Renal cortex interstitium (tissue), 11 donors: ENCODE data around the gene CCL20. TPM values are rescaled to one million over a fixed set of nuclear protein-coding genes. Genes with fewer than 3 reads are reported as not detected.
"Not testable (repeated sequence)": the region's sequence is repeated elsewhere in the genome, so short reads cannot be mapped to it uniquely, and the experiment has no call there.

Experiments
- DNase-seq, 11 donors: peaks; one replicate each; pipeline ENCODE4 v3.0.0-alpha.2; 2013; ENCODE audit warnings: low read depth in 9 of 11, low spot score in 4 of 11; ENCODE audit errors: extremely low read depth in 1 of 11
- polyA plus RNA-seq, 3 donors: library from polyadenylated mRNA; unstranded; fragments of 120-200 nt; gene quantifications; one replicate each; pipeline ENCODE4 v1.2.1, GENCODE V29; 2013; ENCODE audit not compliant: insufficient read length in 3 of 3

CCL20 gene
- polyA plus RNA-seq, 3 donors: 0.39 to 0.74 TPM; not detected in 1

- DNase-seq: no peak
Measured at GRCh38 chr2:227824711-227825110, 11.1 kb downstream of the CCL20 start.

GRCh38 chr2:227826019-227826521 is 12.4 kb downstream of the CCL20 start:
- no peak for DNase-seq

- DNase-seq: no peak
Measured at GRCh38 chr2:227826563-227826962, 12.9 kb downstream of the CCL20 start.

- no peak for DNase-seq
Measured at GRCh38 chr2:227827143-227827542, 13.5 kb downstream of the CCL20 start.

- no peak for DNase-seq
Measured at GRCh38 chr2:227828477-227828912, 14.9 kb downstream of the CCL20 start.

- no peak for DNase-seq
Measured at GRCh38 chr2:227829337-227829736, 15.7 kb downstream of the CCL20 start.

GRCh38 chr2:227834423-227834822 is 20.8 kb downstream of the CCL20 start:
- no peak for DNase-seq

GRCh38 chr2:227834916-227835650 is 21.4 kb downstream of the CCL20 start:
- DNase-seq: no peak

GRCh38 chr2:227839339-227840129 is 25.9 kb downstream of the CCL20 start:
- not testable (repeated sequence) for DNase-seq

- DNase-seq: no peak
Measured at GRCh38 chr2:227846831-227847230, 33.2 kb downstream of the CCL20 start.

GRCh38 chr2:227848146-227848545 is 34.5 kb downstream of the CCL20 start:
- DNase-seq: no peak

- DNase-seq: peak in 4 of 11 donors; percentile 5 to 32 (median 10)
Measured at GRCh38 chr2:227848586-227848985, 34.9 kb downstream of the CCL20 start.

GRCh38 chr2:227849906-227850305 is 36.3 kb downstream of the CCL20 start:
- no peak for DNase-seq

GRCh38 chr2:227853204-227853629 is 39.6 kb downstream of the CCL20 start:
- DNase-seq: peak in 4 of 11 donors; percentile 10 to 47 (median 38)

GRCh38 chr2:227853765-227854271 is 40.2 kb downstream of the CCL20 start:
- DNase-seq: no peak

- no peak for DNase-seq
Measured at GRCh38 chr2:227855440-227855839, 41.8 kb downstream of the CCL20 start.

- no peak for DNase-seq
Measured at GRCh38 chr2:227856697-227857096, 43.1 kb downstream of the CCL20 start.

- DNase-seq: no peak
Measured at GRCh38 chr2:227860221-227860641, 46.6 kb downstream of the CCL20 start.

- no peak for DNase-seq
Measured at GRCh38 chr2:227861011-227861410, 47.4 kb downstream of the CCL20 start.

- peak in 3 of 11 donors; percentile 12 to 36 (median 22) for DNase-seq
Measured at GRCh38 chr2:227862227-227862740, 48.6 kb downstream of the CCL20 start.
